Glutamatergic neuron (in vitro differentiated cells): Measurements from ENCODE around the gene HIVEP2. TPM values are rescaled to one million over a fixed set of nuclear protein-coding genes. Genes with fewer than 3 reads are reported as not detected.

Experiments
- DNase-seq: peaks from one replicate; pipeline ENCODE4 v3.0.0; 2022
- H3K27ac Mint-ChIP-seq: one replicate; pipeline ENCODE4 v1.8.0; 2020; ENCODE audit warnings: mild to moderate bottlenecking, mixed read lengths, inconsistent platforms; ENCODE audit not compliant: unreplicated experiment
- H3K27me3 Mint-ChIP-seq: one replicate; pipeline ENCODE4 v1.8.0; 2020; ENCODE audit warnings: mild to moderate bottlenecking, moderate library complexity, mixed read lengths, inconsistent platforms; ENCODE audit not compliant: unreplicated experiment
- H3K36me3 Mint-ChIP-seq: one replicate; pipeline ENCODE4 v1.8.0; 2020; ENCODE audit warnings: mild to moderate bottlenecking, mixed read lengths, inconsistent platforms; ENCODE audit not compliant: unreplicated experiment
- H3K4me1 Mint-ChIP-seq: one replicate; pipeline ENCODE4 v1.8.0; 2020; ENCODE audit warnings: mild to moderate bottlenecking, low read depth, mixed read lengths, inconsistent platforms; ENCODE audit not compliant: unreplicated experiment
- H3K4me3 Mint-ChIP-seq: one replicate; pipeline ENCODE4 v1.8.0; 2020; ENCODE audit warnings: mild to moderate bottlenecking, mixed read lengths, inconsistent platforms; ENCODE audit not compliant: unreplicated experiment
- H3K9me3 Mint-ChIP-seq: one replicate; pipeline ENCODE4 v1.8.0; 2020; ENCODE audit warnings: mild to moderate bottlenecking, moderate library complexity, mixed read lengths, inconsistent platforms; ENCODE audit not compliant: unreplicated experiment
- total RNA-seq: library from RNA; stranded (reverse); fragmentation: NEBNext Ultra II Directional; extraction: Animal tissue kit (Norgen Biotek cat#: 25700); gene quantifications from one replicate; pipeline ENCODE4 v1.2.1, GENCODE V29; 2021; ENCODE audit not compliant: unreplicated experiment
- TF ChIP-seq, protein P1 (sequence below): fragments of 200-600 bp; sonication (generic); IDR thresholded peaks from one replicate; pipeline ENCODE4 v1.5.0; 2021; ENCODE audit not compliant: partially characterized antibody, unreplicated experiment

HIVEP2 gene
- total RNA-seq, 1 donor from 2014 or later: 2.6 TPM

DNA sequence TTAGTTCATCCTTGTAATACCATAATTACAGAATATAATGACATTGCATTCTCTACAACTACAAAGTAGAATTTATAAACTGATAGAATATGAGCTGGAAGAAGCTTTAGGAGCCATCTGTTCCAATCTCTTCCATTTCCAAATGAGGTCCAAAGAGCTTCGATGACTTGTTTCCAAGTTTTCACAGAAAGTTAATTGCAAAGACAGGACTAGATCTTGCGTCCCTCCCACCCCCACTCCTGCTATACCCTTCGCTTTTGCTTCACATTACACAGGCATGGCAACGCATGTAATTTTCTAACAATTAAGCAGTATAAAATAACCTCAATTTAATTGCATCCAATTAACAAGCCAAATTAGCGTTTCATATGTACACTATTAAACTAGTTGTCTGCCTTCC, 7.0 kb downstream of the HIVEP2 start:
- Mint-ChIP-seq H3K4me3 (no peak overlapping the region), H3K36me3 (no peaks in the 10 kb centered on the region), H3K27ac (no peak overlapping the region), H3K4me1 (peaks cover 3% of the 10 kb centered on the region), H3K9me3 (peaks cover 2% of the 10 kb centered on the region), H3K27me3 (no peaks in the 10 kb centered on the region)
- TF ChIP-seq, protein P1, sequence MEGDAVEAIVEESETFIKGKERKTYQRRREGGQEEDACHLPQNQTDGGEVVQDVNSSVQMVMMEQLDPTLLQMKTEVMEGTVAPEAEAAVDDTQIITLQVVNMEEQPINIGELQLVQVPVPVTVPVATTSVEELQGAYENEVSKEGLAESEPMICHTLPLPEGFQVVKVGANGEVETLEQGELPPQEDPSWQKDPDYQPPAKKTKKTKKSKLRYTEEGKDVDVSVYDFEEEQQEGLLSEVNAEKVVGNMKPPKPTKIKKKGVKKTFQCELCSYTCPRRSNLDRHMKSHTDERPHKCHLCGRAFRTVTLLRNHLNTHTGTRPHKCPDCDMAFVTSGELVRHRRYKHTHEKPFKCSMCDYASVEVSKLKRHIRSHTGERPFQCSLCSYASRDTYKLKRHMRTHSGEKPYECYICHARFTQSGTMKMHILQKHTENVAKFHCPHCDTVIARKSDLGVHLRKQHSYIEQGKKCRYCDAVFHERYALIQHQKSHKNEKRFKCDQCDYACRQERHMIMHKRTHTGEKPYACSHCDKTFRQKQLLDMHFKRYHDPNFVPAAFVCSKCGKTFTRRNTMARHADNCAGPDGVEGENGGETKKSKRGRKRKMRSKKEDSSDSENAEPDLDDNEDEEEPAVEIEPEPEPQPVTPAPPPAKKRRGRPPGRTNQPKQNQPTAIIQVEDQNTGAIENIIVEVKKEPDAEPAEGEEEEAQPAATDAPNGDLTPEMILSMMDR: no peak
- no peak for DNase-seq

GRCh38 chr6:142935553-142936517, 9.1 kb downstream of the HIVEP2 start:
- H3K27me3 Mint-ChIP-seq: no peaks in the 10 kb centered on the region
- H3K9me3 Mint-ChIP-seq: no peaks in the 10 kb centered on the region
- no peak for DNase-seq
- TF ChIP-seq, protein P1: no peak
- no peak overlapping the region for H3K27ac Mint-ChIP-seq
- H3K36me3 Mint-ChIP-seq: no peaks in the 10 kb centered on the region
- no peak overlapping the region for H3K4me3 Mint-ChIP-seq
- peaks cover 3% of the 10 kb centered on the region for H3K4me1 Mint-ChIP-seq

- H3K4me3 Mint-ChIP-seq: no peak overlapping the region
- no peaks in the 10 kb centered on the region for H3K9me3 Mint-ChIP-seq
- TF ChIP-seq, protein P1: no peak
- peaks cover 2% of the 10 kb centered on the region for H3K27me3 Mint-ChIP-seq
- no peak for DNase-seq
- H3K36me3 Mint-ChIP-seq: no peaks in the 10 kb centered on the region
- H3K4me1 Mint-ChIP-seq: peaks cover 3% of the 10 kb centered on the region
- no peak overlapping the region for H3K27ac Mint-ChIP-seq
Measured at GRCh38 chr6:142934599-142934998, 10.4 kb downstream of the HIVEP2 start.

DNA sequence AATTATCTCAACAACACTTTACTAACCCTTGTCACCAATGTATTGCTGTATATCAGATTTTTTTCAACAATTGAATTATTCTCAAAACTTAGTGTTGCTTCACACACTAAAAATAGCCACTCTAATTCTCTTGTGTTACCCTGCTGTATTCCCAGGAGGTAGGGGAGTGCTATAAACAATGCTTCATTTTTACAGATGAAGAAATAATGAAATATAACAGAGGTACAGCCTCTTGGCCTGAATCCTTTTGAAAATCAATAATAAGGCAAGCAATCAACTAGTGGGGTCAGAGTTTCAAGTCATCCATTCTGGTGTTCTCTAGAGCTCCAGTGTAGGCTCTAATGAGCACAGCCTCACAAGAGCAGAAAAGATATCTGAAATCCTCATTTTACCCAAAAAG, 10.9 kb downstream of the HIVEP2 start:
- H3K4me1 Mint-ChIP-seq: peaks cover 3% of the 10 kb centered on the region
- H3K27ac Mint-ChIP-seq: no peak overlapping the region
- TF ChIP-seq, protein P1: no peak
- H3K36me3 Mint-ChIP-seq: no peaks in the 10 kb centered on the region
- no peaks in the 10 kb centered on the region for H3K9me3 Mint-ChIP-seq
- peaks cover 2% of the 10 kb centered on the region for H3K27me3 Mint-ChIP-seq
- DNase-seq: no peak
- no peak overlapping the region for H3K4me3 Mint-ChIP-seq

DNA sequence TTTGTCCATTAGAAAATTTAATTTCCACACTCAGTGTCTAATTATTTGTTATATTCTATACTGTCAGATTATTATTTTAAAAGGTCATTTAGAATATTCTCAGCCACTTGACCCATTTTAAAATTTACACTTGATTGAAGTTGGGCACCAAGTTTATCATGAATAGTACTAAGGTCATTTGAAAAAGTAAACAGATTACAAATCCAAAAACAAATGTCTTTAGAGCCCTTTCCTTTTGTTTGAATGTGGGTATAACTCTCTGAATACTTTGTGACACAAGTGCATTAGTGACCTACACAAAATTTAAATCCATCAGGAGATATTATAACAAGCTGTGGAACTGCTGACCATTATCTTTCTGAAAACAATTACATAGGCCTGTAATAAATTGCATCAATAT, 11.3 kb downstream of the HIVEP2 start:
- Mint-ChIP-seq H3K27ac (no peak overlapping the region), H3K27me3 (peaks cover 2% of the 10 kb centered on the region), H3K36me3 (no peaks in the 10 kb centered on the region), H3K9me3 (no peaks in the 10 kb centered on the region), H3K4me3 (no peak overlapping the region), H3K4me1 (peaks cover 3% of the 10 kb centered on the region)
- TF ChIP-seq, protein P1: no peak
- no peak for DNase-seq
